K562 (cell line): ENCODE results near the gene IL17REL. TPM values are rescaled to one million over a fixed set of nuclear protein-coding genes. Genes with fewer than 3 reads are reported as not detected.

Experiments
- ATAC-seq: fragments of 200-7000 bp; cut with Tn5 transposase; 3 replicates; pipeline ENCODE4 v1.9.1; 2020; ENCODE audit warnings: moderate library complexity
- BruUV-seq: library from RNA; stranded (reverse); fragments of 400-500 nt; replicated peaks from 2 replicates; lab custom pipeline; 2021; lab: Mats Ljungman, UMichigan
- CTCF ChIA-PET: fragments of 300-600 bp; formaldehyde crosslinking; extraction: SDS; loops from one replicate; lab custom pipeline; 2021; ENCODE audit warnings: low intra/inter-chr PET ratio; lab: Yijun Ruan, JAX
- POLR2A ChIA-PET: fragments of 300-600, 350-650 bp; sonication (Branson Sonifier 250); formaldehyde crosslinking; extraction: SDS; loops from one replicate; lab custom pipeline; 2021; ENCODE audit warnings: antibody characterized with exemption, inconsistent platforms; lab: Yijun Ruan, JAX
- DNase-seq, 4 experiments: peaks; one replicate each; pipeline versions ENCODE4 v3.0.0 to v3.0.0-alpha.2; 2011 to 2018; ENCODE audit warnings: low spot score in 3 of 4, mixed read lengths in 3 of 4; ENCODE audit errors: extremely low read depth in 1 of 4
- FAIRE-seq: peaks from 2 replicates; lab custom pipeline; 2011; peaks lifted over from hg19 to GRCh38; lab: Jason Lieb, UNC
- H2AFZ ChIP-seq: 2 replicates; pipeline ENCODE4 v1.6.0; 2011; ENCODE audit warnings: low read depth, low read length, control low read depth, inconsistent platforms
- H3K27ac ChIP-seq: fragments of 200-600 bp; 3 replicates; pipeline ENCODE4 v1.8.0; 2011; ENCODE audit warnings: low read depth, mild to moderate bottlenecking, control low read depth, inconsistent platforms, low read length, moderate library complexity, mixed read lengths; ENCODE audit errors: extremely low read depth
- H3K27me3 ChIP-seq, 2 experiments: fragments of 300-600 bp in 1 of 2; 2 replicates in 1 of 2; 3 replicates in 1 of 2; pipeline versions ENCODE4 v1.6.0 to v1.8.0; 2011; ENCODE audit warnings: inconsistent platforms in 2 of 2, low read length in 2 of 2, mild to moderate bottlenecking in 1 of 2, mixed read lengths in 1 of 2, moderate library complexity in 1 of 2; ENCODE audit not compliant: control insufficient read depth in 2 of 2, insufficient read depth in 2 of 2
- H3K36me3 ChIP-seq: fragments of 300-600 bp; 3 replicates; pipeline ENCODE4 v1.8.0; 2011; ENCODE audit warnings: mild to moderate bottlenecking, low read length, inconsistent platforms; ENCODE audit not compliant: control insufficient read depth, insufficient read depth
- H3K4me1 ChIP-seq, 2 experiments: fragments of 200-600 bp in 1 of 2; replicated peaks in 1 of 2; 2 replicates in 1 of 2; 3 replicates in 1 of 2; pipeline versions ENCODE4 v1.5.1 to v1.8.0; 2011; ENCODE audit warnings: inconsistent platforms in 2 of 2, low read length in 2 of 2, mild to moderate bottlenecking in 1 of 2, mixed read lengths in 1 of 2, moderate library complexity in 1 of 2; ENCODE audit not compliant: control insufficient read depth in 2 of 2, insufficient read depth in 2 of 2
- H3K4me2 ChIP-seq: 2 replicates; pipeline ENCODE4 v1.6.1; 2011; ENCODE audit warnings: low read length, control low read depth, inconsistent platforms, mixed read lengths; ENCODE audit not compliant: insufficient read depth
- H3K4me3 ChIP-seq: fragments of 200-600 bp; sonication (generic), shearing (Covaris generic); 2 replicates; pipeline ENCODE4 v1.5.1; 2016; ENCODE audit warnings: control low read depth, inconsistent platforms
- H3K79me2 ChIP-seq: fragments of 200-600 bp; 3 replicates; pipeline ENCODE4 v1.8.0; 2011; ENCODE audit warnings: low read length, inconsistent platforms; ENCODE audit not compliant: control insufficient read depth, insufficient read depth
- H3K9ac ChIP-seq, 2 experiments: 2 replicates each; pipeline versions ENCODE4 v1.6.0 to v1.6.1; 2011; ENCODE audit warnings: low read depth in 2 of 2, low read length in 2 of 2, control low read depth in 1 of 2, inconsistent platforms in 1 of 2, mild to moderate bottlenecking in 1 of 2, mixed read lengths in 1 of 2; ENCODE audit not compliant: insufficient read depth in 1 of 2
- H3K9me1 ChIP-seq: one replicate; pipeline ENCODE4 v1.6.0; 2011; ENCODE audit warnings: inconsistent platforms, mild to moderate bottlenecking, low read length, moderate library complexity; ENCODE audit not compliant: control insufficient read depth, insufficient read depth
- H3K9me3 ChIP-seq: replicated peaks from 2 replicates; pipeline ENCODE4 v1.5.1; 2011; ENCODE audit warnings: low read depth, low read length, inconsistent platforms; ENCODE audit not compliant: control insufficient read depth, insufficient read depth
- H4K20me1 ChIP-seq: replicated peaks from 2 replicates; pipeline ENCODE4 v1.6.1; 2011; ENCODE audit warnings: low read length, inconsistent platforms, mixed read lengths; ENCODE audit not compliant: control insufficient read depth, insufficient read depth
- MEF2A ChIP-seq: IDR thresholded peaks from 2 replicates; pipeline ENCODE4 v1.6.1; 2011; ENCODE audit warnings: low read depth, mild to moderate bottlenecking, low read length, moderate library complexity; ENCODE audit not compliant: control insufficient read depth
- POLR2AphosphoS5 ChIP-seq: IDR thresholded peaks from 2 replicates; pipeline ENCODE4 v1.6.1; 2011; ENCODE audit warnings: mild to moderate bottlenecking, low read depth, low read length, moderate library complexity; ENCODE audit not compliant: control insufficient read depth, insufficient read depth
- POLR2B ChIP-seq: fragments of 450-650 bp; IDR thresholded peaks from 2 replicates; pipeline ENCODE4 v1.6.1; 2018; ENCODE audit warnings: low read depth; ENCODE audit not compliant: partially characterized antibody
- SAFB ChIP-seq: fragments of 200-400 bp; formaldehyde crosslinking; IDR thresholded peaks from 2 replicates; pipeline ENCODE4 v1.6.1; 2017; ENCODE audit warnings: low read depth, low read length, borderline replicate concordance
- USF1 ChIP-seq: sonication (generic); formaldehyde crosslinking; IDR thresholded peaks from 2 replicates; pipeline ENCODE4 v1.9.0; 2022; ENCODE audit warnings: mild to moderate bottlenecking, missing genetic modification reagents
- ZNF592 ChIP-seq: fragments of 450-650 bp; IDR thresholded peaks from 2 replicates; pipeline ENCODE4 v1.6.1; 2017; ENCODE audit warnings: antibody characterized with exemption, mild to moderate bottlenecking
- ZNF668 ChIP-seq: fragments of 250-450 bp; sonication (Bioruptor Pico); IDR thresholded peaks from 2 replicates; pipeline ENCODE4 v1.8.0; 2022; ENCODE audit warnings: mild to moderate bottlenecking, inconsistent platforms
- ZNF695 ChIP-seq: fragments of 450-650 bp; formaldehyde crosslinking; IDR thresholded peaks from 2 replicates; pipeline ENCODE4 v1.4.0; 2020; ENCODE audit warnings: mild to moderate bottlenecking, moderate library complexity
- WGBS: fragments of 100-300 bp; shearing (Covaris generic); methylation state at CpG from one replicate; pipeline ENCODE4 v1.1.6; 2016; ENCODE audit warnings: low coverage, mixed read lengths; ENCODE audit not compliant: insufficient coverage; ENCODE audit errors: missing lambda C conversion rate; 5-methylcytosine and 5-hydroxymethylcytosine counted together
- in situ Hi-C: fragments of 300-500 bp; cut with MboI; formaldehyde crosslinking; loops from 4 replicates; pipeline ENCODE4 v1.15.0; 2018; ENCODE audit warnings: inconsistent platforms, mixed read lengths
- intact Hi-C: fragments of 100-400 bp; cut with micrococcal nuclease; formaldehyde crosslinking; loops from 2 replicates; pipeline ENCODE4 v1.14.2; 2022
- polyA plus RNA-seq, 8 experiments: library from polyadenylated mRNA; depleted of rRNA in 4 of 8; stranded (reverse) in 5 of 8; unstranded in 3 of 8; fragments of >200 nt; fragmentation: Nextera tagmentation in 2 of 8; fragmentation: Illumina TruSeq in 1 of 8; extraction: Ambion mirVana in 2 of 8; extraction: Trizol in 1 of 8; gene quantifications; 2 replicates each; pipeline versions ENCODE4 v1.2.1 to v1.2.3, GENCODE V29; 2011 to 2014; ENCODE audit warnings: inconsistent platforms in 1 of 8, missing spikeins in 1 of 8
- total RNA-seq, 7 experiments: library from RNA; depleted of rRNA in 6 of 7; stranded (reverse); fragments of >200 nt in 6 of 7; fragmentation: Illumina TruSeq in 2 of 7; extraction: Trizol in 2 of 7; gene quantifications; 2 replicates each; pipeline versions ENCODE4 v1.2.1 to v1.2.3, GENCODE V29; 2011 to 2021; ENCODE audit warnings: low replicate concordance in 1 of 7

IL17REL gene
- total and polyA plus RNA-seq, 9 of the 15 experiments (the other 6 are each of a cell fraction or from before 2014, with no cell fraction given) = 0.05 to 0.42 (median 0.11) TPM; not detected in 4

- DNase-seq (peak; percentile 78 to 87 (median 82)), ATAC-seq (peak; percentile 78), FAIRE-seq (no peak)
- Histone ChIP-seq H3K4me3 (peak overlapping the region; percentile 40), H2AFZ (peak overlapping the region; percentile 70), H3K27me3 (no peaks in the 10 kb centered on the region; a peak in 1 of 5 replicates), H3K9me3 (no peaks in the 10 kb centered on the region), H4K20me1 (no peaks in the 10 kb centered on the region), H3K79me2 (peaks cover 5% of the 10 kb centered on the region; the same call in 2 of the 3 replicates), H3K27ac (peak overlapping the region; percentile 90), H3K4me1 (peaks cover 21 to 79% of the 10 kb centered on the region in 2 experiments), H3K36me3 (no peaks in the 10 kb centered on the region), H3K4me2 (peak overlapping the region; percentile 70; the same call in 1 of the 2 replicates), H3K9ac (peak overlapping the region; percentile 77 to 94), H3K9me1 (peaks cover 4% of the 10 kb centered on the region)
- CTCF ChIA-PET = no interaction called here
- 2% methylated on average over 12 of the region's 81 CpGs for WGBS
- POLR2A ChIA-PET = interaction anchor here (1.2 to 2.0 kb wide), 3 partner anchors 9 to 12 kb away, joined by 4 to 9 read pairs (median 5); no protein-coding TSS in a partner anchor
- in situ Hi-C loops (no loop called here), intact Hi-C loops (loop anchor here (5.0 kb wide), 1 partner anchor 39 kb away; no protein-coding TSS in a partner anchor)
- TSS peak; percentile 71 for BruUV-seq
- no peak for TF ChIP-seq ZNF695 (CRISPR knock-in tag)
- no peak for TF ChIP-seq ZNF668 (CRISPR knock-in tag)
- no peak for TF ChIP-seq MEF2A
- no peak for TF ChIP-seq POLR2B
- TF ChIP-seq ZNF592 = peak; percentile 33; the same call in 1 of the 2 replicates
- peak; percentile 84 for TF ChIP-seq SAFB
- peak; percentile 1; the same call in 1 of the 2 replicates for TF ChIP-seq POLR2AphosphoS5
- TF ChIP-seq USF1 (CRISPR knock-in tag) = peak; percentile 47
These were observed 41.1 kb downstream of the IL17REL start for GRCh38 chr22:49971232-49972162.
